HG02571 (cell line): Measurements from ENCODE around the gene PTPN11.
"Not testable (repeated sequence)": the region's sequence is repeated elsewhere in the genome, so short reads cannot be mapped to it uniquely, and the experiment has no call there.

Experiments used
- ATAC-seq: cut with Tn5 transposase; IDR thresholded peaks from one replicate; pipeline ENCODE4 v1.9.1; 2021; ENCODE audit warnings: mild to moderate bottlenecking, moderate library complexity; ENCODE audit not compliant: unreplicated experiment

Gene PTPN11

GRCh38 chr12:112447106-112447505, 28.4 kb downstream of the PTPN11 start:
- no peak for ATAC-seq

GRCh38 chr12:112448165-112448564, 29.4 kb downstream of the PTPN11 start:
- not testable (repeated sequence) for ATAC-seq

- ATAC-seq, result no peak
These were observed 32.0 kb downstream of the PTPN11 start for GRCh38 chr12:112450725-112451124.

- no peak for ATAC-seq
These were observed 37.3 kb downstream of the PTPN11 start for GRCh38 chr12:112456029-112456428.

- not testable (repeated sequence) for ATAC-seq
These were observed 38.4 kb downstream of the PTPN11 start for GRCh38 chr12:112457142-112457541.

- no peak for ATAC-seq
These were observed 39.6 kb downstream of the PTPN11 start for GRCh38 chr12:112458330-112458729.

- no peak for ATAC-seq
These were observed 40.0 kb downstream of the PTPN11 start for GRCh38 chr12:112458751-112459150.

GRCh38 chr12:112463478-112463877, 44.7 kb downstream of the PTPN11 start:
- no peak for ATAC-seq

- ATAC-seq, result no peak
These were observed 45.9 kb downstream of the PTPN11 start for GRCh38 chr12:112464605-112465004.

- no peak for ATAC-seq
These were observed 47.3 kb downstream of the PTPN11 start for GRCh38 chr12:112466011-112466422.

- no peak for ATAC-seq
These were observed 48.1 kb downstream of the PTPN11 start for GRCh38 chr12:112466835-112467234.

GRCh38 chr12:112468046-112468445, 49.3 kb downstream of the PTPN11 start:
- ATAC-seq, result no peak

GRCh38 chr12:112473056-112473455, 54.3 kb downstream of the PTPN11 start:
- ATAC-seq, result no peak

- ATAC-seq, result no peak
These were observed 60.7 kb downstream of the PTPN11 start for GRCh38 chr12:112479413-112479812.

- no peak for ATAC-seq
These were observed 62.2 kb downstream of the PTPN11 start for GRCh38 chr12:112480931-112481330.

- no peak for ATAC-seq
These were observed 64.0 kb downstream of the PTPN11 start for GRCh38 chr12:112482733-112483132.

- no peak for ATAC-seq
These were observed 67.6 kb downstream of the PTPN11 start for GRCh38 chr12:112486361-112486760.

- no peak for ATAC-seq
These were observed 69.6 kb downstream of the PTPN11 start for GRCh38 chr12:112488257-112488876.

GRCh38 chr12:112489456-112489855, 70.7 kb downstream of the PTPN11 start:
- ATAC-seq, result no peak

GRCh38 chr12:112496496-112496895, 77.7 kb downstream of the PTPN11 start:
- ATAC-seq, result no peak

- no peak for ATAC-seq
These were observed 79.8 kb downstream of the PTPN11 start for GRCh38 chr12:112498580-112498979.

GRCh38 chr12:112503512-112503911, 84.8 kb downstream of the PTPN11 start:
- no peak for ATAC-seq

- ATAC-seq, result no peak
These were observed 87.9 kb downstream of the PTPN11 start for GRCh38 chr12:112506513-112507166.
